ACC112 (cell line): ENCODE data around the gene DNMT3A.

Experiments
- H2AFZ ChIP-seq: fragments of 200-600 bp; sonication (generic); one replicate; pipeline ENCODE4 v1.6.0; 2017; ENCODE audit warnings: antibody characterized with exemption, low read length; ENCODE audit not compliant: unreplicated experiment
- H3K27ac ChIP-seq: fragments of 200-600 bp; sonication (generic); 2 replicates; pipeline ENCODE4 v1.5.1; 2014; ENCODE audit warnings: low read depth, mild to moderate bottlenecking, antibody characterized with exemption, low read length, moderate library complexity
- H3K27me3 ChIP-seq: fragments of 200-600 bp; sonication (generic); 2 replicates; pipeline ENCODE4 v1.6.1; 2014; ENCODE audit warnings: mild to moderate bottlenecking, antibody characterized with exemption, low read length, moderate library complexity, mixed read lengths; ENCODE audit not compliant: insufficient read depth
- H3K36me3 ChIP-seq: fragments of 200-600 bp; sonication (generic); 2 replicates; pipeline ENCODE4 v1.6.1; 2016; ENCODE audit warnings: mild to moderate bottlenecking, antibody characterized with exemption, low read length, moderate library complexity, mixed read lengths; ENCODE audit not compliant: insufficient read depth
- H3K4me1 ChIP-seq: fragments of 200-600 bp; sonication (generic); one replicate; pipeline ENCODE4 v1.6.1; 2016; ENCODE audit warnings: low read length, mixed read lengths; ENCODE audit not compliant: insufficient read depth, unreplicated experiment, control insufficient read depth
- H3K4me3 ChIP-seq: fragments of 200-600 bp; sonication (generic); 2 replicates; pipeline ENCODE4 v1.5.1; 2014; ENCODE audit warnings: mild to moderate bottlenecking, low read depth, low read length
- H3K79me2 ChIP-seq: fragments of 200-600 bp; sonication (generic); one replicate; pipeline ENCODE4 v1.6.0; 2016; ENCODE audit warnings: low read length; ENCODE audit not compliant: control insufficient read depth, unreplicated experiment, insufficient read depth

Gene DNMT3A

GRCh38 chr2:25234738-25235137 is 107.0 kb downstream of the DNMT3A start:
- H3K36me3 ChIP-seq = peaks cover 9% of the 10 kb centered on the region; the same call in 1 of the 2 replicates
- H3K4me3 ChIP-seq = no peak overlapping the region
- no peaks in the 10 kb centered on the region for H3K27me3 ChIP-seq
- no peak overlapping the region for H2AFZ ChIP-seq
- H3K4me1 ChIP-seq = no peaks in the 10 kb centered on the region
- H3K27ac ChIP-seq = no peak overlapping the region
- H3K79me2 ChIP-seq = no peaks in the 10 kb centered on the region

DNA sequence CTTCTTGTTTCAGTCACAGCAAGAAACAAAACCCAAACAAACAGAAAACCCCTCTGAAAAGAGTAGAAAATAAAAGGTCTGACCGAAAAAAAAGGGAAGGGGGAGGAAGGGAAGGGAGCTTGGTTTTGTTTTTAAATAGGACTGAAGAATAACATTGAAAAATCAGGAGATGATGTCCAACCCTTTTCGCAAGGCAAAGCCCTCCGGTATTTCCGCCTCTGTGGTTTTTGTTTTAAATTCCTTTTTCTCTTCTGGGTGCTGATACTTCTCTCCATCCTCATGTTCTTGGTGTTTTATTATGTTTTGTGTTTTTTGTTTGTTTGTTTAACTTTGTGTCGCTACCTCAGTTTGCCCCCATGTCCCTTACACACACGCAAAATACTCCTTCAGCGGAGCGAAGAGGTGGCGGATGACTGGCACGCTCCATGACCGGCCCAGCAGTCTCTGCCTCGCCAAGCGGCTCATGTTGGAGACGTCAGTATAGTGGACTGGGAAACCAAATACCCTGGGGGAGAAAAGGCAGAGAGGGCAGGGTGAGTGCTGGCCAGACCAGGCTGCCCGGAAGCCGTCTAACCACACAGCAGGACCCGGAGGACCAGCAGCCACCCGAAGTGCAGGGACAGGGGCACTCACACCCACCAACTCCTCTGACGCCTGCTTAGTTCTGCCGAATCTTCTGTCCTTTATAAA is 107.7 kb downstream of the DNMT3A start:
- H3K79me2 ChIP-seq = no peaks in the 10 kb centered on the region
- H3K27me3 ChIP-seq = no peaks in the 10 kb centered on the region
- H2AFZ ChIP-seq = no peak overlapping the region
- H3K36me3 ChIP-seq = peaks cover 4% of the 10 kb centered on the region; the same call in 1 of the 2 replicates
- no peaks in the 10 kb centered on the region for H3K4me1 ChIP-seq
- H3K27ac ChIP-seq = no peak overlapping the region
- H3K4me3 ChIP-seq = no peak overlapping the region

- Histone ChIP-seq H3K27me3 (no peaks in the 10 kb centered on the region), H3K79me2 (no peaks in the 10 kb centered on the region), H3K27ac (no peak overlapping the region), H3K36me3 (peaks cover 4% of the 10 kb centered on the region; the same call in 1 of the 2 replicates), H2AFZ (no peak overlapping the region), H3K4me1 (no peaks in the 10 kb centered on the region), H3K4me3 (no peak overlapping the region)
Observed at GRCh38 chr2:25232248-25232825, 109.4 kb downstream of the DNMT3A start.

- H3K27ac ChIP-seq = no peak overlapping the region
- no peaks in the 10 kb centered on the region for H3K79me2 ChIP-seq
- peaks cover 4% of the 10 kb centered on the region; the same call in 1 of the 2 replicates for H3K36me3 ChIP-seq
- no peaks in the 10 kb centered on the region for H3K27me3 ChIP-seq
- H2AFZ ChIP-seq = no peak overlapping the region
- no peak overlapping the region for H3K4me3 ChIP-seq
- no peaks in the 10 kb centered on the region for H3K4me1 ChIP-seq
Observed at GRCh38 chr2:25230948-25231311, 110.8 kb downstream of the DNMT3A start.

DNA sequence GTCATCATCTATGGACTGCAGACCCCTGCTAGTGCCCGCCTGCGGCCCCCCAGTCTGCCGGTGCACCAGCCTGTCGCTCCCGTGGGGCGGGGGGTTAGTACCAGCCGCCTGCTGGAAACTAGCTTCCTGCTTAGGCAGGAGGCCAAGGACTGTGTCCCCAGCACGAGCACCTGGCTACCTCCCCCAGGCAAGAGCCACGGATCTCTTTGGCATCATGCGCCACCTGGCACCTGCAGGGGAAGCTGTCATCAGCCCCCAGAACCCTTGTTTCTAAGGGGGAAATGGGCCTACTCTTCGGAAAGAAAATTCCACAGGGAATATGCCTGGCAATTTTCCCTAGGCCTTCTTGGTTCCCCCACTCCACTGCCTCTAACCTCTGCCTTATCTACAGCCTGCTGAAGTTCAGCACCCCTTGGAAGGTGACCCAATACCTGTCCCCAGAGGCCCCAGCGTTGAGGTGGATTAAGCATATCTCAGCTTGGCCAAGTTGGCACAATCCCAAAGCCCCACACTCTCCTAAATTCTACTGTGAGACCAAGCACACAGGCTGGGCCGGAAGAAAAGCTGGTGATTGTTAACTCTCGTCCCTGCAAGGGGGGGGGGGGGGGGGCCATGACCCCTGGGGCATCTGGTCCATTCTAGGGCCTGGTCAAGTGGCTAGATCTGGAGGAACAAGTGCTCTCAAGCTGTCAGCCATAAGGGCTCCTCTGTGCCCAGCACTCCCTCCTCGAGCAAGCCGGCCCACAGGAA is 111.4 kb downstream of the DNMT3A start:
- H3K4me1 ChIP-seq = no peaks in the 10 kb centered on the region
- no peak overlapping the region for H3K27ac ChIP-seq
- H2AFZ ChIP-seq = no peak overlapping the region
- H3K79me2 ChIP-seq = no peaks in the 10 kb centered on the region
- H3K27me3 ChIP-seq = no peaks in the 10 kb centered on the region
- peaks cover 4% of the 10 kb centered on the region; the same call in 1 of the 2 replicates for H3K36me3 ChIP-seq
- H3K4me3 ChIP-seq = no peak overlapping the region

DNA sequence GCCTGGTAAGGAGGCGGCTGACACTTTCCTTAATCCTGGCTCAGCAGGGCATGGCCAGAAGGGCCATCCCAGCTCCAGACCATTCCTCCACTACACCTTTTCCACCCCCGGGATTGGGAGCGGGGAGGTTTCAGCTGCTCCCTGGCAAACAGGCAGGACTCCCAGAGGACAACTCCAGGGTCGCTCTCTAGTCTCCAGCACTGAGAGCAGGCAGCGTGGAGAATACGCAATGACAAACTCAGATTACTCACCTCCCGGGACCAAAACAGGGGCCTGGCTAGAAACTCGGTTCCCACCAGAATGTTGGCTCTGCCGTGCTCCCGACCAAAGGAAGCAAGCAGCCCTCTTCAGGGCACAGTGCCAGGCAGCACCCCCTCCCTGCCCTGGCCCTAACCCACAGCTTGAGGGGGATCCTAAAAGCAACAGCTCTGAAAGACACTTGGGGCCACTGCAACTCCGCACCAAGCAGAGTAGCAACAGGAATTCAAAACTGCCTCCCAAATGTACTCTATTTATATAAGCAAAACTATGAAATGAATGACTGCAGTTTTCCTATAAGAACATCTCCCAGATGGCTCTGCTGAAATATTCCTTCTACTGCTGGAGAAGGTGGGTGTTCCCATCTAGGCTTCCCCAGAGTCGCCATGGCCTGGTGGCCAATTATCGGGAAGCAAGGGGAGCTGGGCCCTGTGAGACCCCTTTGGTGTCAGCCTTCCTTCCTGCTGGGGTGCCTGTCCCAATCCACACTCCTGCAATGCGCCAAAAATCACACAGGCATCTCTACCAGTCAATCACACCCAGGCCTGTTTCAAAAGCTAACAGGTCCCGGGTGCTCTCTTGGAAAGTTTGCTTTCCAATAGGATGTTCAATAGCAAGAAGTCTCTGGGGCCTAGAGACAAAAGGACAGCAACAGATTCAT is 112.2 kb downstream of the DNMT3A start:
- Histone ChIP-seq H3K27me3 (no peaks in the 10 kb centered on the region), H3K36me3 (0 out of 2 replicates have a peak, but pooled peaks cover under 1% of the 10 kb centered on the region), H3K79me2 (no peaks in the 10 kb centered on the region), H3K4me1 (no peaks in the 10 kb centered on the region), H3K27ac (no peak overlapping the region), H2AFZ (no peak overlapping the region), H3K4me3 (no peak overlapping the region)

GRCh38 chr2:25228848-25229278 is 112.9 kb downstream of the DNMT3A start:
- H3K36me3 ChIP-seq = no peaks in the 10 kb centered on the region
- no peaks in the 10 kb centered on the region for H3K79me2 ChIP-seq
- H3K4me3 ChIP-seq = no peak overlapping the region
- H3K4me1 ChIP-seq = no peaks in the 10 kb centered on the region
- no peak overlapping the region for H3K27ac ChIP-seq
- H3K27me3 ChIP-seq = no peaks in the 10 kb centered on the region
- no peak overlapping the region for H2AFZ ChIP-seq

GRCh38 chr2:25227576-25227975 is 114.1 kb downstream of the DNMT3A start:
- H3K27me3 ChIP-seq = no peaks in the 10 kb centered on the region
- H2AFZ ChIP-seq = no peak overlapping the region
- H3K79me2 ChIP-seq = no peaks in the 10 kb centered on the region
- H3K27ac ChIP-seq = no peak overlapping the region
- H3K4me3 ChIP-seq = no peak overlapping the region
- H3K36me3 ChIP-seq = no peaks in the 10 kb centered on the region
- H3K4me1 ChIP-seq = no peaks in the 10 kb centered on the region

GRCh38 chr2:25226827-25227226 is 114.9 kb downstream of the DNMT3A start:
- Histone ChIP-seq H3K4me3 (no peak overlapping the region), H3K79me2 (no peaks in the 10 kb centered on the region), H3K27ac (no peak overlapping the region), H3K4me1 (no peaks in the 10 kb centered on the region), H3K36me3 (no peaks in the 10 kb centered on the region), H3K27me3 (no peaks in the 10 kb centered on the region), H2AFZ (no peak overlapping the region)

GRCh38 chr2:25222477-25223121 is 119.1 kb downstream of the DNMT3A start:
- no peak overlapping the region for H3K27ac ChIP-seq
- no peaks in the 10 kb centered on the region for H3K36me3 ChIP-seq
- H3K79me2 ChIP-seq = no peaks in the 10 kb centered on the region
- H2AFZ ChIP-seq = no peak overlapping the region
- no peaks in the 10 kb centered on the region for H3K4me1 ChIP-seq
- no peak overlapping the region for H3K4me3 ChIP-seq
- no peaks in the 10 kb centered on the region for H3K27me3 ChIP-seq
